Measurements from ENCODE around the gene ORC4.

DNA sequence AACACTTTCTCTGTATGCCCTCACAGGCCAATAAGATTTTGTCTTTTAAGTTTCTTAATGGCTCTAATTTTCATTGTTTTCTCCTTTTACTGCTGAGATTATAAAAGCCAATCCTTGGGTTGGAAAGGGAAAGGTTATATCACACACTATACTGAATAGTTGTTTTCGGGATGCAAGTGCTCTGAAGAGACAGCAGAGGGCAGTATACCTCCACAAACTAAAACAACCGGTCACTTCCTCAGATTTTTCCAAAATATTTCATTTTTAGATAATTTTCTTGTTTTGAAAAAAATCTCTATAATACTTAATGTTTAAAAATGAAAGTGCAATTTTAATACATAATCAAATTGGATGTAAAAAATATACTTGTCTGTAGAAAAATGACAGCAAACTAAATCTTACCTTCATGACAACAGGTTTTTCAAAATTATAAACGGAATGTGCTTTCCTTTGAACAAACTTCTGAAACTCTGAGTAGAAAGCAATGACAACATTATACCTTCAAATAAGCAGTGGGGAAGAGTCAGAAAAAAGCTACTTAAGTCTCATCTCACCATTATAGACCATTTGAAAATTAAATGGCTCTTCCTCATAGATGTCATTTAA is 82.7 kb downstream of the ORC4 start:
- TF ChIP-seq, protein P1, sequence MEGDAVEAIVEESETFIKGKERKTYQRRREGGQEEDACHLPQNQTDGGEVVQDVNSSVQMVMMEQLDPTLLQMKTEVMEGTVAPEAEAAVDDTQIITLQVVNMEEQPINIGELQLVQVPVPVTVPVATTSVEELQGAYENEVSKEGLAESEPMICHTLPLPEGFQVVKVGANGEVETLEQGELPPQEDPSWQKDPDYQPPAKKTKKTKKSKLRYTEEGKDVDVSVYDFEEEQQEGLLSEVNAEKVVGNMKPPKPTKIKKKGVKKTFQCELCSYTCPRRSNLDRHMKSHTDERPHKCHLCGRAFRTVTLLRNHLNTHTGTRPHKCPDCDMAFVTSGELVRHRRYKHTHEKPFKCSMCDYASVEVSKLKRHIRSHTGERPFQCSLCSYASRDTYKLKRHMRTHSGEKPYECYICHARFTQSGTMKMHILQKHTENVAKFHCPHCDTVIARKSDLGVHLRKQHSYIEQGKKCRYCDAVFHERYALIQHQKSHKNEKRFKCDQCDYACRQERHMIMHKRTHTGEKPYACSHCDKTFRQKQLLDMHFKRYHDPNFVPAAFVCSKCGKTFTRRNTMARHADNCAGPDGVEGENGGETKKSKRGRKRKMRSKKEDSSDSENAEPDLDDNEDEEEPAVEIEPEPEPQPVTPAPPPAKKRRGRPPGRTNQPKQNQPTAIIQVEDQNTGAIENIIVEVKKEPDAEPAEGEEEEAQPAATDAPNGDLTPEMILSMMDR (IDR thresholded peaks at IDR 0.05), result peak; percentile 68 to 83 (median 77)
- no peak for TF ChIP-seq POLR2A (IDR thresholded peaks at IDR 0.05)
